GM19240 (cell line): ENCODE results near the gene BAIAP2.
"Not testable (repeated sequence)": the region's sequence is repeated elsewhere in the genome, so short reads cannot be mapped to it uniquely, and the experiment has no call there.

ENCODE experiments used
- DNase-seq: peaks from one replicate; pipeline ENCODE4 v3.0.0; 2011; ENCODE audit warnings: low spot score; ENCODE audit not compliant: insufficient read length

BAIAP2 gene

GRCh38 chr17:81066771-81067315 is 31.9 kb downstream of the BAIAP2 start:
- no peak for DNase-seq

GRCh38 chr17:81067391-81067811 is 32.5 kb downstream of the BAIAP2 start:
- no peak for DNase-seq

- no peak for DNase-seq
Measured at GRCh38 chr17:81068411-81069134, 33.6 kb downstream of the BAIAP2 start.

GRCh38 chr17:81069135-81069645 is 34.2 kb downstream of the BAIAP2 start:
- DNase-seq, result no peak

- no peak for DNase-seq
Measured at GRCh38 chr17:81070541-81071246, 35.7 kb downstream of the BAIAP2 start.

GRCh38 chr17:81071761-81072741 is 37.1 kb downstream of the BAIAP2 start:
- no peak for DNase-seq

- DNase-seq, result no peak
Measured at GRCh38 chr17:81073967-81074839, 39.3 kb downstream of the BAIAP2 start.

- DNase-seq, result no peak
Measured at GRCh38 chr17:81074875-81075274, 39.9 kb downstream of the BAIAP2 start.

- no peak for DNase-seq
Measured at GRCh38 chr17:81075307-81075706, 40.4 kb downstream of the BAIAP2 start.

- no peak for DNase-seq
Measured at GRCh38 chr17:81076141-81076679, 41.3 kb downstream of the BAIAP2 start.

GRCh38 chr17:81078026-81078913 is 43.3 kb downstream of the BAIAP2 start:
- not testable (repeated sequence) for DNase-seq

- DNase-seq, result no peak
Measured at GRCh38 chr17:81080019-81080418, 45.1 kb downstream of the BAIAP2 start.

GRCh38 chr17:81081222-81082176 is 46.5 kb downstream of the BAIAP2 start:
- no peak for DNase-seq

GRCh38 chr17:81082177-81083073 is 47.5 kb downstream of the BAIAP2 start:
- no peak for DNase-seq

- DNase-seq, result no peak
Measured at GRCh38 chr17:81083125-81083765, 48.3 kb downstream of the BAIAP2 start.
